H9 (cell line): Measurements from ENCODE around the gene DUSP18. TPM values are rescaled to one million over a fixed set of nuclear protein-coding genes. Genes with fewer than 3 reads are reported as not detected.

Source experiments
- DNase-seq: peaks from one replicate; pipeline ENCODE4 v3.0.0-alpha.2; 2017
- H2AFZ ChIP-seq: one replicate; pipeline ENCODE4 v1.6.1; 2013; ENCODE audit warnings: mild to moderate bottlenecking, low read length, control low read depth, moderate library complexity
- H2AK5ac ChIP-seq: 2 replicates; pipeline ENCODE4 v1.6.1; 2013; ENCODE audit warnings: low read length, control low read depth, mixed read lengths; ENCODE audit not compliant: insufficient read length
- H2BK120ac ChIP-seq: one replicate; pipeline ENCODE4 v1.6.1; 2013; ENCODE audit warnings: low read depth, mild to moderate bottlenecking, low read length, control low read depth, inconsistent platforms; ENCODE audit not compliant: poor library complexity, severe bottlenecking
- H2BK12ac ChIP-seq: 2 replicates; pipeline ENCODE4 v1.6.1; 2013; ENCODE audit warnings: low read length, control low read depth, mixed read lengths, low read depth; ENCODE audit not compliant: insufficient read length
- H2BK15ac ChIP-seq: 2 replicates; pipeline ENCODE4 v1.6.1; 2013; ENCODE audit warnings: low read depth, low read length, control low read depth
- H2BK20ac ChIP-seq: one replicate; pipeline ENCODE4 v1.6.1; 2013; ENCODE audit warnings: low read depth, mild to moderate bottlenecking, low read length, control low read depth, inconsistent platforms; ENCODE audit not compliant: poor library complexity, severe bottlenecking
- H2BK5ac ChIP-seq: 2 replicates; pipeline ENCODE4 v1.6.1; 2013; ENCODE audit warnings: low read length, control low read depth, mixed read lengths; ENCODE audit not compliant: insufficient read length
- H3K14ac ChIP-seq: 2 replicates; pipeline ENCODE4 v1.6.1; 2013; ENCODE audit warnings: low read length, control low read depth; ENCODE audit not compliant: insufficient read depth
- H3K18ac ChIP-seq: 2 replicates; pipeline ENCODE4 v1.6.1; 2013; ENCODE audit warnings: low read depth, mild to moderate bottlenecking, mixed read lengths, low read length, control low read depth; ENCODE audit not compliant: insufficient read length
- H3K23ac ChIP-seq: 2 replicates; pipeline ENCODE4 v1.6.1; 2013; ENCODE audit warnings: low read length, control low read depth, mixed read lengths, low read depth; ENCODE audit not compliant: insufficient read length
- H3K23me2 ChIP-seq: 2 replicates; pipeline ENCODE4 v1.6.1; 2013; ENCODE audit warnings: low read depth, mild to moderate bottlenecking, mixed read lengths, low read length, control low read depth; ENCODE audit not compliant: insufficient read length, poor library complexity, severe bottlenecking
- H3K27ac ChIP-seq: 2 replicates; pipeline ENCODE4 v1.5.1; 2013; ENCODE audit warnings: low read length, control low read depth, mixed read lengths, low read depth; ENCODE audit not compliant: insufficient read length
- H3K27me3 ChIP-seq: 2 replicates; pipeline ENCODE4 v1.6.1; 2013; ENCODE audit warnings: low read length, control low read depth, inconsistent platforms; ENCODE audit not compliant: insufficient read depth
- H3K4ac ChIP-seq: 2 replicates; pipeline ENCODE4 v1.6.1; 2013; ENCODE audit warnings: low read depth, mild to moderate bottlenecking, control low read depth, inconsistent platforms, low read length, moderate library complexity
- H3K4me1 ChIP-seq: 2 replicates; pipeline ENCODE4 v1.6.1; 2013; ENCODE audit warnings: low read length, control low read depth, inconsistent platforms; ENCODE audit not compliant: insufficient read depth
- H3K4me2 ChIP-seq: 2 replicates; pipeline ENCODE4 v1.6.1; 2013; ENCODE audit warnings: low read length, control low read depth, mixed read lengths; ENCODE audit not compliant: insufficient read length, insufficient read depth
- H3K56ac ChIP-seq: 2 replicates; pipeline ENCODE4 v1.6.1; 2013; ENCODE audit warnings: low read depth, mild to moderate bottlenecking, mixed read lengths, low read length, control low read depth; ENCODE audit not compliant: insufficient read length
- H3K79me1 ChIP-seq: 2 replicates; pipeline ENCODE4 v1.6.1; 2013; ENCODE audit warnings: low read depth, mild to moderate bottlenecking, moderate library complexity, low read length, control low read depth, inconsistent platforms; ENCODE audit not compliant: insufficient read depth, poor library complexity, severe bottlenecking
- H3K79me2 ChIP-seq: 2 replicates; pipeline ENCODE4 v1.6.1; 2013; ENCODE audit warnings: low read length, control low read depth, inconsistent platforms; ENCODE audit not compliant: insufficient read depth
- H3K9ac ChIP-seq: 2 replicates; pipeline ENCODE4 v1.6.1; 2013; ENCODE audit warnings: low read length, control low read depth, mixed read lengths; ENCODE audit not compliant: insufficient read length; ENCODE audit errors: extremely low read depth
- H3K9me3 ChIP-seq: one replicate; pipeline ENCODE4 v1.6.1; 2013; ENCODE audit warnings: low read depth, low read length, inconsistent platforms; ENCODE audit not compliant: control insufficient read depth
- H3T11ph ChIP-seq: one replicate; pipeline ENCODE4 v1.6.1; 2013; ENCODE audit warnings: mild to moderate bottlenecking, low read length, control low read depth, inconsistent platforms
- H4K20me1 ChIP-seq: one replicate; pipeline ENCODE4 v1.6.1; 2013; ENCODE audit not compliant: control insufficient read depth, insufficient read length, insufficient read depth
- H4K5ac ChIP-seq: 2 replicates; pipeline ENCODE4 v1.6.1; 2013; ENCODE audit warnings: low read depth, mild to moderate bottlenecking, mixed read lengths, low read length, control low read depth; ENCODE audit not compliant: insufficient read length
- H4K8ac ChIP-seq: replicated peaks from 2 replicates; pipeline ENCODE4 v1.6.1; 2013; ENCODE audit warnings: low read length, control low read depth, mixed read lengths, low read depth; ENCODE audit not compliant: insufficient read length
- H4K91ac ChIP-seq: 2 replicates; pipeline ENCODE4 v1.6.1; 2013; ENCODE audit warnings: low read depth, mild to moderate bottlenecking, moderate library complexity, mixed read lengths, low read length, control low read depth; ENCODE audit not compliant: insufficient read length
- H3K27ac Mint-ChIP-seq, 3 experiments: 2 replicates in 2 of 3; 3 replicates in 1 of 3; pipeline ENCODE4 v1.8.0; 2020 to 2021; ENCODE audit warnings: mixed read lengths in 3 of 3, mild to moderate bottlenecking in 1 of 3, moderate library complexity in 1 of 3
- H3K27me3 Mint-ChIP-seq: 2 replicates; pipeline ENCODE4 v1.8.0; 2021; ENCODE audit warnings: low read depth, mild to moderate bottlenecking, moderate library complexity, mixed read lengths
- H3K36me3 Mint-ChIP-seq, 3 experiments: 2 replicates in 2 of 3; 3 replicates in 1 of 3; pipeline ENCODE4 v1.8.0; 2020 to 2021; ENCODE audit warnings: low read depth in 3 of 3, mixed read lengths in 3 of 3; ENCODE audit not compliant: insufficient read depth in 1 of 3
- H3K4me1 Mint-ChIP-seq, 2 experiments: 2 replicates each; pipeline ENCODE4 v1.8.0; 2020; ENCODE audit warnings: mixed read lengths in 2 of 2
- H3K4me3 Mint-ChIP-seq, 2 experiments: 2 replicates in 1 of 2; 3 replicates in 1 of 2; pipeline ENCODE4 v1.8.0; 2020 to 2021; ENCODE audit warnings: mild to moderate bottlenecking in 2 of 2, mixed read lengths in 2 of 2, moderate library complexity in 1 of 2
- H3K9me3 Mint-ChIP-seq, 2 experiments: 2 replicates in 1 of 2; 3 replicates in 1 of 2; pipeline ENCODE4 v1.8.0; 2020; ENCODE audit warnings: mild to moderate bottlenecking in 2 of 2, mixed read lengths in 2 of 2, moderate library complexity in 1 of 2
- CTCF ChIP-seq: fragments of 200-600 bp; sonication (generic); conservative IDR thresholded peaks from 3 replicates; pipeline ENCODE4 v1.8.0; 2021; ENCODE audit warnings: antibody characterized with exemption, mild to moderate bottlenecking
- WGBS: extraction: QIAGEN DNeasy Blood & Tissue Kit; methylation state at CpG from one replicate; pipeline ENCODE4 v1.1.7; 2013; ENCODE audit warnings: missing lambda C conversion rate, low lambda C conversion rate, mixed read lengths; ENCODE audit not compliant: insufficient read length; ENCODE audit errors: extremely low coverage; 5-methylcytosine and 5-hydroxymethylcytosine counted together
- total RNA-seq: library from RNA; stranded (reverse); gene quantifications from 2 replicates; pipeline ENCODE4 v1.2.1, GENCODE V29; 2021

The DUSP18 gene
- total RNA-seq, 1 experiment from 2014 or later = 2.6 TPM

- no peaks in the 10 kb centered on the region for H3K79me2 ChIP-seq
- no peak overlapping the region for H3K4me3 Mint-ChIP-seq
- H3K56ac ChIP-seq = no peak overlapping the region
- no peak overlapping the region for H3K27ac Mint-ChIP-seq
- no peaks in the 10 kb centered on the region for H3K23me2 ChIP-seq
- H4K20me1 ChIP-seq = no peaks in the 10 kb centered on the region
- no peak overlapping the region for H3K14ac ChIP-seq
- H3K4me1 ChIP-seq = no peaks in the 10 kb centered on the region
- no peak overlapping the region for H3K18ac ChIP-seq
- H2BK120ac ChIP-seq = no peak overlapping the region
- H4K91ac ChIP-seq = no peak overlapping the region
- peaks cover 42 to 82% (median 79%) of the 10 kb centered on the region in 3 experiments for H3K36me3 Mint-ChIP-seq
- TF ChIP-seq CTCF = no peak
- no peak overlapping the region for H2BK20ac ChIP-seq
- H4K8ac ChIP-seq = no peak overlapping the region
- H4K5ac ChIP-seq = no peak overlapping the region
- no peak overlapping the region for H3K9ac ChIP-seq
- H2BK5ac ChIP-seq = no peak overlapping the region
- DNase-seq = no peak
- H3K4me2 ChIP-seq = no peak overlapping the region
- no peaks in the 10 kb centered on the region for H3K9me3 ChIP-seq
- no peaks in the 10 kb centered on the region for H3K27me3 ChIP-seq
- H3K27ac ChIP-seq = no peak overlapping the region
- H2BK12ac ChIP-seq = no peak overlapping the region
- no peak overlapping the region for H2BK15ac ChIP-seq
- H2AFZ ChIP-seq = no peak overlapping the region
- H3K79me1 ChIP-seq = no peaks in the 10 kb centered on the region
- peaks cover 5% of the 10 kb centered on the region in 2 experiments for H3K4me1 Mint-ChIP-seq
- no peak overlapping the region for H3T11ph ChIP-seq
- no peaks in the 10 kb centered on the region for H3K9me3 Mint-ChIP-seq
- no CpG with 5 or more reads among the region's 7 CpGs for WGBS
- no peak overlapping the region for H3K23ac ChIP-seq
- no peak overlapping the region for H2AK5ac ChIP-seq
- H3K27me3 Mint-ChIP-seq = no peaks in the 10 kb centered on the region
- H3K4ac ChIP-seq = no peak overlapping the region
These were observed 53.4 kb downstream of the DUSP18 start for GRCh38 chr22:30614268-30614667.
